Spleen (tissue), 11 donors: ENCODE measurements around the gene SKIC8. TPM values are rescaled to one million over a fixed set of nuclear protein-coding genes. Genes with fewer than 3 reads are reported as not detected.

ENCODE experiments used
- DNase-seq: peaks from one replicate; pipeline ENCODE4 v3.0.0-alpha.2; 2020
- H3K27ac ChIP-seq, 8 donors: fragments of 200-600 bp; sonication (generic) in 7 of 8; 1 replicate in 4 of 8; 2 replicates in 4 of 8; pipeline versions ENCODE4 v1.5.0 to v1.8.0; 2016 to 2021; ENCODE audit warnings: inconsistent platforms in 4 of 8, mild to moderate bottlenecking in 4 of 8, moderate library complexity in 1 of 8
- H3K27me3 ChIP-seq, 7 donors: fragments of 200-600 bp; sonication (generic) in 6 of 7; replicated peaks in 1 of 7; 1 replicate in 4 of 7; 2 replicates in 3 of 7; pipeline versions ENCODE4 v1.5.0 to v1.8.0; 2016 to 2021; ENCODE audit warnings: inconsistent platforms in 3 of 7, mild to moderate bottlenecking in 1 of 7
- H3K36me3 ChIP-seq, 6 donors: fragments of 200-600 bp; sonication (generic) in 5 of 6; 1 replicate in 4 of 6; 2 replicates in 2 of 6; pipeline versions ENCODE4 v1.5.0 to v1.8.0; 2016 to 2021; ENCODE audit warnings: inconsistent platforms in 2 of 6
- H3K4me1 ChIP-seq, 6 donors: fragments of 200-600 bp; sonication (generic) in 5 of 6; 1 replicate in 3 of 6; 2 replicates in 3 of 6; pipeline versions ENCODE4 v1.5.0 to v1.8.0; 2016 to 2021; ENCODE audit warnings: inconsistent platforms in 3 of 6
- H3K4me3 ChIP-seq, 8 donors: fragments of 200-600 bp; sonication (generic) in 7 of 8; 1 replicate in 4 of 8; 2 replicates in 4 of 8; pipeline versions ENCODE4 v1.5.0 to v1.8.0; 2016 to 2021; ENCODE audit warnings: inconsistent platforms in 4 of 8, mild to moderate bottlenecking in 4 of 8, moderate library complexity in 2 of 8
- H3K9me3 ChIP-seq, 8 donors: fragments of 200-600 bp; sonication (generic) in 7 of 8; 1 replicate in 4 of 8; 2 replicates in 4 of 8; pipeline versions ENCODE4 v1.5.0 to v1.8.0; 2016 to 2021; ENCODE audit warnings: inconsistent platforms in 4 of 8
- CTCF ChIP-seq, 11 experiments: fragments of 200-600 bp in 7 of 11; fragments of 450-650 bp in 4 of 11; sonication (generic) in 4 of 11; IDR thresholded peaks in 8 of 11; conservative IDR thresholded peaks in 3 of 11; 1 replicate in 7 of 11; 2 replicates in 4 of 11; pipeline versions ENCODE4 v1.4.0 to v1.8.0; 2016 to 2021; ENCODE audit warnings: antibody characterized with exemption in 11 of 11, inconsistent platforms in 4 of 11, mild to moderate bottlenecking in 1 of 11
- POLR2A ChIP-seq, 3 donors: fragments of 450-650 bp; IDR thresholded peaks; one replicate each; pipeline ENCODE4 v1.5.1; 2017; ENCODE audit warnings: antibody characterized with exemption in 3 of 3, mild to moderate bottlenecking in 1 of 3
- POLR2AphosphoS5 ChIP-seq, 3 donors: sonication (generic); formaldehyde crosslinking; IDR thresholded peaks; one replicate each; pipeline ENCODE4 v1.5.1; 2017; ENCODE audit warnings: antibody characterized with exemption in 3 of 3
- WGBS, 5 donors: extraction: QIAGEN DNeasy Blood & Tissue Kit in 3 of 5; methylation state at CpG; one replicate each; pipeline versions ENCODE4 v1.1.5 to v1.1.7; 2013 to 2018; 5-methylcytosine and 5-hydroxymethylcytosine counted together
- intact Hi-C: fragments of 100-400 bp; cut with DNase I; formaldehyde crosslinking; loops from one replicate; pipeline ENCODE4 v1.15.0; 2023; ENCODE audit warnings: low total_unique reads
- polyA plus RNA-seq, 3 donors: library from polyadenylated mRNA; stranded (reverse); fragments of 200-250 nt; gene quantifications; one replicate each; pipeline ENCODE4 v1.2.1, GENCODE V29; 2013
- total RNA-seq, 7 donors: library from RNA; depleted of rRNA in 3 of 7; stranded (reverse); fragments of >200 nt in 3 of 7; fragmentation: NEBNext Ultra II Directional in 4 of 7; extraction: Animal tissue kit (Norgen Biotek cat#: 25700) in 4 of 7; gene quantifications; one replicate each; pipeline versions ENCODE4 v1.1.0 to v1.2.1, GENCODE V29; 2016 to 2021
- donor health status: healthy with polysubstance abuse.
- donor health status: DM: no; HTN: no; CAD: no; lungs with moderate emphysema.
- donor health status: DM: no; HTN: no; CAD: no.
- donor health status: Bipolar disorder and iron deficiency.
- donor health status: healthy.
- donor health status: DM: no; HTN: no; CAD: no.
- donor health status: DM: yes; HTN: yes; CAD: no.

Gene SKIC8
- total and polyA plus RNA-seq, 10 donors: 33.3 to 60.6 (median 41.7) TPM

GRCh38 chr15:78265752-78266224 lies 33.6 kb downstream of the SKIC8 start:
- Histone ChIP-seq H3K36me3 (peaks cover 0 to 10% (median under 1%) of the 10 kb centered on the region in 6 donors), H3K4me3 (peak overlapping the region in 2 of 8 donors; percentile 63 to 80), H3K9me3 (no peaks in the 10 kb centered on the region), H3K4me1 (peaks cover 9 to 39% (median 26%) of the 10 kb centered on the region in 6 donors), H3K27me3 (no peaks in the 10 kb centered on the region), H3K27ac (peak overlapping the region in 1 of 8 donors; percentile 1)
- no peak for DNase-seq
- intact Hi-C loops: no loop called here
- 69 to 76% (median 72%) methylated on average over 9 of the region's 9 CpGs for WGBS, 5 donors
- TF ChIP-seq POLR2AphosphoS5 (IDR thresholded peaks at IDR 0.05) (no peak), POLR2A (IDR thresholded peaks at IDR 0.05) (no peak), CTCF (IDR thresholded peaks at IDR 0.05 in 8 of 11, conservative IDR thresholded peaks at IDR 0.05 in 3 of 11) (no peak)

GRCh38 chr15:78265137-78265460 lies 34.3 kb downstream of the SKIC8 start:
- 47 to 60% (median 57%) methylated on average over 12 of the region's 12 CpGs for WGBS, 5 donors
- no peak for DNase-seq
- intact Hi-C loops: no loop called here
- H3K4me1 ChIP-seq: peaks cover 9 to 39% (median 26%) of the 10 kb centered on the region in 6 donors
- TF ChIP-seq POLR2AphosphoS5 (IDR thresholded peaks at IDR 0.05) (no peak), CTCF (IDR thresholded peaks at IDR 0.05 in 8 of 11, conservative IDR thresholded peaks at IDR 0.05 in 3 of 11) (peak in 1 of 11 experiments; percentile 4), POLR2A (IDR thresholded peaks at IDR 0.05) (no peak)
- peaks cover 0 to 3% (median 0%) of the 10 kb centered on the region in 6 donors for H3K36me3 ChIP-seq
- no peaks in the 10 kb centered on the region for H3K27me3 ChIP-seq
- H3K4me3 ChIP-seq: peak overlapping the region; percentile 52 to 80 (median 58)
- peak overlapping the region in 6 of 8 donors; percentile 65 to 87 (median 82) for H3K27ac ChIP-seq
- H3K9me3 ChIP-seq: no peaks in the 10 kb centered on the region

- peaks cover 9 to 39% (median 26%) of the 10 kb centered on the region in 6 donors for H3K4me1 ChIP-seq
- H3K4me3 ChIP-seq: peak within 1 kb of the TSS; percentile 52 to 80 (median 58)
- no peaks in the 10 kb centered on the region for H3K9me3 ChIP-seq
- peak in 3 of 11 experiments; percentile 19 to 22 (median 20) for TF ChIP-seq CTCF (IDR thresholded peaks at IDR 0.05 in 8 of 11, conservative IDR thresholded peaks at IDR 0.05 in 3 of 11)
- TF ChIP-seq POLR2A (IDR thresholded peaks at IDR 0.05): no peak
- peak; percentile 61 to 71 (median 65) for TF ChIP-seq POLR2AphosphoS5 (IDR thresholded peaks at IDR 0.05)
- intact Hi-C loops: no loop called here
- peak within 1 kb of the TSS; percentile 53 to 87 (median 78) for H3K27ac ChIP-seq
- 2 to 6% (median 4%) methylated on average over 36 to 107 of the region's 107 CpGs for whole genome bisulfite sequencing, 5 donors
- peak; percentile 87 for DNase-seq
- no peaks in the 10 kb centered on the region for H3K27me3 ChIP-seq
- no peaks in the 10 kb centered on the region for H3K36me3 ChIP-seq
Measured at GRCh38 chr15:78264304-78265136, 34.9 kb downstream of the SKIC8 start, which contains the start of gene DNAJA4. TSS of gene DNAJA4 (plus strand) at chr15:78264562. CDS start at chr15:78264764, 202 bp downstream.

- H3K36me3 ChIP-seq: no peaks in the 10 kb centered on the region
- intact Hi-C loops: no loop called here
- DNase-seq: no peak
- 80 to 96% (median 85%) methylated on average over 1 to 23 of the region's 23 CpGs for WGBS, 5 donors
- H3K9me3 ChIP-seq: no peaks in the 10 kb centered on the region
- H3K27ac ChIP-seq: peak overlapping the region in 7 of 8 donors; percentile 65 to 87 (median 81)
- no peaks in the 10 kb centered on the region for H3K27me3 ChIP-seq
- peak overlapping the region; percentile 30 to 80 (median 56) for H3K4me3 ChIP-seq
- H3K4me1 ChIP-seq: peaks cover 9 to 39% (median 26%) of the 10 kb centered on the region in 6 donors
- TF ChIP-seq CTCF (IDR thresholded peaks at IDR 0.05 in 8 of 11, conservative IDR thresholded peaks at IDR 0.05 in 3 of 11) (no peak), POLR2A (IDR thresholded peaks at IDR 0.05) (no peak), POLR2AphosphoS5 (IDR thresholded peaks at IDR 0.05) (no peak)
Measured at GRCh38 chr15:78263907-78264303, 35.5 kb downstream of the SKIC8 start.
